ENCODE data around the gene MYO15A. TPM values are rescaled to one million over a fixed set of nuclear protein-coding genes. Genes with fewer than 3 reads are reported as not detected.

Gene MYO15A
- total RNA-seq, 2 donors from 2014 or later, result 1.7 to 2.4 TPM

DNA sequence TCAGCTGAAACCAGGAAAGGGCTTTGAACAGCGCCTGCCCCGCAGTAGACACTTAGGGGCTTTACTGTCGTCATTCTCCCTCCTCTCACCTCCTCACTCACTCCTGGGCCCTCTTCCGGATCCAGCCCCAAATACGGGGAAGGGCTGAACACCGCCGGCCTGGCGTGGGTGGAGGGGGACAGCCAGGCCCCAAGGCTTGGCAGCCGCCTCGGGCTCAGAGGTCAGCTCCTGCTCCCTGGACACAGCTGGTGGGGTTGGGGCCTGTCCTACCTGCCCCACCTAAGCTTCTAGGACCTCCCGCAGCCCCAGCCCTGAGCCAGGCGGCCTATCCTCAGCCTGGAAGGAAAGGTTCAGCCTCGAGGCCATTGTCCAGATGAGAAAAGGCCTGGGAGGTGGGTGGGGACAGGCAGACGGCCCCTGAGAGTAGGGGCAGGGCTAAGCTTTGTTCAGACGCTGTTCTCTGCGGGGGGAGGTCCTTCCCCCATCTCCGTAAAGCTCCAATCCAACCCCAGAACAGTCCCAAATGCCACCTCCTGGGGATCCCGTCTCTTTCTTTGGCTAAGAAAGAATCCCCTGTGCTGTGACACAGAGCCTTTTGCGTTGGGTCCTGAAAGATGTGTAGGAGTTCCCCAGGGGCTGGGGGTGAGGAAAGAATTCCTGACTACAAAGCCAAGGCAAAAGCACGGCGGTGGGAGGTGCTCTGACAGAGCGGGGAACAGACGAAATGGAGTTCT is 116.0 kb downstream of the MYO15A start:
- Mint-ChIP-seq H3K9me3 (no peaks in the 10 kb centered on the region), H3K27me3 (ENCODE audit: insufficient read depth) (no peaks in the 10 kb centered on the region)
- WGBS, 2 experiments (ENCODE audit: insufficient coverage in 1 of 2, insufficient read length in 1 of 2), result 7 to 10% methylated on average over 5 to 23 of the region's 23 CpGs

DNA sequence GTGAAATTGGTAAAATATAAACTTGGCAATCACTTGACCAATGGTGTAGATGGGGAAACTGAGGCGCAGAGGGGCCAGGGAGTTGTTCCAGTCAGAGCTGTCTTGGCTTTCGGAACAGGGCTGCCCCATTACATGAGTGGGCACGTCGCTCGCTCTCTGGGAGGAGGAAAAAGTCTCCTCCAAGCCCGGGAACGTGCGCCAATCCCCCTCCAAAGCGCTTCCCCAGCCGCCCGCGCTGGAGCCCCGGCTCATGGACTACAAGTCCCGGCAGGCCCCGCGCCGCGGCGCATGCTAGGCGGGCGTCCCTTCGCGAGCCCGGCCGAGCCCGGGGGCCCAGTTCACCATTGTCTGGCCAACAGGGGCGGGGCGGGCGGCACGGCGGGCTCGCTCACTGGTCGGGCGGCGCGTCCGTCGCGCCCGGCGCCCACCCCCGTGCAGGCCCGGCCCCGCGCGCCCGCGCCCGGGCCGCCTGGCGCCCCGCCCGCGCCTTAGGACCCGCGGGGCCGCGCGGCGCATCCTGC is 116.6 kb downstream of the MYO15A start, which contains the start of gene LLGL1:
TSS of gene LLGL1 (plus strand) at position 515 of the 521 bp plus-strand sequence. CDS start 48 bp downstream, outside the sequence.
- no peaks in the 10 kb centered on the region for H3K27me3 Mint-ChIP-seq (ENCODE audit: insufficient read depth)
- TF ChIP-seq, protein P1, sequence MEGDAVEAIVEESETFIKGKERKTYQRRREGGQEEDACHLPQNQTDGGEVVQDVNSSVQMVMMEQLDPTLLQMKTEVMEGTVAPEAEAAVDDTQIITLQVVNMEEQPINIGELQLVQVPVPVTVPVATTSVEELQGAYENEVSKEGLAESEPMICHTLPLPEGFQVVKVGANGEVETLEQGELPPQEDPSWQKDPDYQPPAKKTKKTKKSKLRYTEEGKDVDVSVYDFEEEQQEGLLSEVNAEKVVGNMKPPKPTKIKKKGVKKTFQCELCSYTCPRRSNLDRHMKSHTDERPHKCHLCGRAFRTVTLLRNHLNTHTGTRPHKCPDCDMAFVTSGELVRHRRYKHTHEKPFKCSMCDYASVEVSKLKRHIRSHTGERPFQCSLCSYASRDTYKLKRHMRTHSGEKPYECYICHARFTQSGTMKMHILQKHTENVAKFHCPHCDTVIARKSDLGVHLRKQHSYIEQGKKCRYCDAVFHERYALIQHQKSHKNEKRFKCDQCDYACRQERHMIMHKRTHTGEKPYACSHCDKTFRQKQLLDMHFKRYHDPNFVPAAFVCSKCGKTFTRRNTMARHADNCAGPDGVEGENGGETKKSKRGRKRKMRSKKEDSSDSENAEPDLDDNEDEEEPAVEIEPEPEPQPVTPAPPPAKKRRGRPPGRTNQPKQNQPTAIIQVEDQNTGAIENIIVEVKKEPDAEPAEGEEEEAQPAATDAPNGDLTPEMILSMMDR (conservative IDR thresholded peaks at IDR 0.05), result no peak
- Histone ChIP-seq H3K9ac (ENCODE audit: extremely low read depth, low read length, poor library complexity, severe bottlenecking) (peak within 1 kb of the TSS; percentile 74), H3K27me3 (ENCODE audit: control insufficient read depth, insufficient read depth, low read length, poor library complexity, severe bottlenecking) (no peaks in the 10 kb centered on the region), H3K9me3 (ENCODE audit: control insufficient read depth, low read length) (no peaks in the 10 kb centered on the region), H3K27ac (ENCODE audit: low read depth, low read length) (peak within 1 kb of the TSS; percentile 97), H3K4me3 (ENCODE audit: low read length) (peak within 1 kb of the TSS; percentile 97), H3K36me3 (ENCODE audit: control insufficient read depth, insufficient read depth, low read length) (no peaks in the 10 kb centered on the region), H3K4me1 (ENCODE audit: control insufficient read depth, insufficient read depth, low read length) (peaks cover 5% of the 10 kb centered on the region)
- peak; percentile 100 for DNase-seq
- H3K4me1 Mint-ChIP-seq, result peaks cover 22% of the 10 kb centered on the region
- H3K9me3 Mint-ChIP-seq, result no peaks in the 10 kb centered on the region
- peak within 1 kb of the TSS; percentile 98 for H3K27ac Mint-ChIP-seq
- WGBS, 2 experiments (ENCODE audit: insufficient coverage in 1 of 2, insufficient read length in 1 of 2), result 0 to 1% methylated on average over 19 to 60 of the region's 60 CpGs
- H3K4me3 Mint-ChIP-seq, result peak within 1 kb of the TSS; percentile 95
- no peaks in the 10 kb centered on the region for H3K36me3 Mint-ChIP-seq (ENCODE audit: low read depth)

More for the DNA sequence above, 116.0 kb downstream of the MYO15A start:
- H3K27ac Mint-ChIP-seq, result peak overlapping the region; percentile 98
- Histone ChIP-seq H3K4me3 (ENCODE audit: low read length) (peak overlapping the region; percentile 81), H3K9ac (ENCODE audit: extremely low read depth, low read length, poor library complexity, severe bottlenecking) (peak overlapping the region; percentile 56), H3K36me3 (ENCODE audit: control insufficient read depth, insufficient read depth, low read length) (no peaks in the 10 kb centered on the region), H3K4me1 (ENCODE audit: control insufficient read depth, insufficient read depth, low read length) (peaks cover 5% of the 10 kb centered on the region), H3K9me3 (ENCODE audit: control insufficient read depth, low read length) (no peaks in the 10 kb centered on the region), H3K27me3 (ENCODE audit: control insufficient read depth, insufficient read depth, low read length, poor library complexity, severe bottlenecking) (no peaks in the 10 kb centered on the region), H3K27ac (ENCODE audit: low read depth, low read length) (peak overlapping the region; percentile 97)
- TF ChIP-seq, protein P1 (conservative IDR thresholded peaks at IDR 0.05), result no peak
- H3K36me3 Mint-ChIP-seq (ENCODE audit: low read depth), result no peaks in the 10 kb centered on the region
- peak overlapping the region; percentile 95 for H3K4me3 Mint-ChIP-seq
- H3K4me1 Mint-ChIP-seq, result peaks cover 22% of the 10 kb centered on the region
- DNase-seq, result peak; percentile 98

DNA sequence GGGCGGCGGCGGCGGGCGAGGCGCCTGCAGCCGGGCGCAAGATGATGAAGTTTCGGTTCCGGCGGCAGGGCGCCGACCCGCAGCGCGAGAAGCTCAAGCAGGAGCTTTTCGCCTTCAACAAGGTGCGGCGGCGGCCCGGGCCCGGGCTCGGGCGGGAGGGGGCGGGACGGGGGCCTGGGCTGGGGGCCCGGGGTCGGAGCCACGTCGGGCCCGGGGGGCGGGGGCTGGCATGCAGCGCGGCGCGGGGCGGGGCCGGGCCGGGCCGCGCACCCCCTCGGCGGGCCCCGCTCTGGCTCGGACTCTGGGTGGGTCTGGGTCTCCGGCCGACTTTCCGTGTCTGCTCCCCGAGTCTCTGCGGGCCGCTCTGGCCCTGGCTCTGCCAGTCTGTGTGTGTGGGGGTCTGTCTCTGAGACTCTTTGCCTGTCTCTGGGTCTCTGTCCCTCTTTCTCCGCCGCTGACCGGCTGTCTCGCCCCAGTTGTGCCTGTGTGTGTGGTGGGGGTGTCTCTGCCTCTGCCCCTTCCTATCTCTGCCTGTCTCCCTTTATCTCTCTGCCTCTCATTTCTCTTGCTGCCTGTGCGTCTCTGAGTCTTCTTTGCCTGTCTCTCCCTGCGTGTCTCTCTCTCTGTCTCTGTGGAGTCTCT is 117.2 kb downstream of the MYO15A start:
- Mint-ChIP-seq H3K4me1 (peaks cover 22% of the 10 kb centered on the region), H3K36me3 (ENCODE audit: low read depth) (no peaks in the 10 kb centered on the region), H3K9me3 (no peaks in the 10 kb centered on the region), H3K4me3 (peak overlapping the region; percentile 95), H3K27me3 (ENCODE audit: insufficient read depth) (no peaks in the 10 kb centered on the region), H3K27ac (peak overlapping the region; percentile 94)
- Histone ChIP-seq H3K9me3 (ENCODE audit: control insufficient read depth, low read length) (no peaks in the 10 kb centered on the region), H3K4me1 (ENCODE audit: control insufficient read depth, insufficient read depth, low read length) (peaks cover 5% of the 10 kb centered on the region), H3K27ac (ENCODE audit: low read depth, low read length) (no peak overlapping the region), H3K9ac (ENCODE audit: extremely low read depth, low read length, poor library complexity, severe bottlenecking) (peak overlapping the region; percentile 74), H3K4me3 (ENCODE audit: low read length) (peak overlapping the region; percentile 97), H3K36me3 (ENCODE audit: control insufficient read depth, insufficient read depth, low read length) (no peaks in the 10 kb centered on the region), H3K27me3 (ENCODE audit: control insufficient read depth, insufficient read depth, low read length, poor library complexity, severe bottlenecking) (no peaks in the 10 kb centered on the region)
- DNase-seq, result no peak
- TF ChIP-seq, protein P1 (conservative IDR thresholded peaks at IDR 0.05), result no peak
- WGBS, 2 experiments (ENCODE audit: insufficient coverage in 1 of 2, insufficient read length in 1 of 2), result 0% methylated on average over 2 to 51 of the region's 57 CpGs

Measured in endodermal cell (in vitro differentiated cells).